Suprapubic skin (tissue), 3 donors: Measurements from ENCODE around the gene MFF.

Experiments used
- EP300 ChIP-seq: sonication (generic); formaldehyde crosslinking; IDR thresholded peaks from one replicate; pipeline ENCODE4 v1.6.1; 2017; ENCODE audit warnings: antibody characterized with exemption
- TF ChIP-seq, protein P1 (sequence below), 2 donors: fragments of 200-600 bp in 1 of 2; fragments of 450-650 bp in 1 of 2; sonication (generic) in 1 of 2; IDR thresholded peaks; one replicate each; pipeline ENCODE4 v1.5.1; 2016 to 2019; ENCODE audit warnings: antibody characterized with exemption in 2 of 2, mild to moderate bottlenecking in 1 of 2, moderate library complexity in 1 of 2

DNA sequence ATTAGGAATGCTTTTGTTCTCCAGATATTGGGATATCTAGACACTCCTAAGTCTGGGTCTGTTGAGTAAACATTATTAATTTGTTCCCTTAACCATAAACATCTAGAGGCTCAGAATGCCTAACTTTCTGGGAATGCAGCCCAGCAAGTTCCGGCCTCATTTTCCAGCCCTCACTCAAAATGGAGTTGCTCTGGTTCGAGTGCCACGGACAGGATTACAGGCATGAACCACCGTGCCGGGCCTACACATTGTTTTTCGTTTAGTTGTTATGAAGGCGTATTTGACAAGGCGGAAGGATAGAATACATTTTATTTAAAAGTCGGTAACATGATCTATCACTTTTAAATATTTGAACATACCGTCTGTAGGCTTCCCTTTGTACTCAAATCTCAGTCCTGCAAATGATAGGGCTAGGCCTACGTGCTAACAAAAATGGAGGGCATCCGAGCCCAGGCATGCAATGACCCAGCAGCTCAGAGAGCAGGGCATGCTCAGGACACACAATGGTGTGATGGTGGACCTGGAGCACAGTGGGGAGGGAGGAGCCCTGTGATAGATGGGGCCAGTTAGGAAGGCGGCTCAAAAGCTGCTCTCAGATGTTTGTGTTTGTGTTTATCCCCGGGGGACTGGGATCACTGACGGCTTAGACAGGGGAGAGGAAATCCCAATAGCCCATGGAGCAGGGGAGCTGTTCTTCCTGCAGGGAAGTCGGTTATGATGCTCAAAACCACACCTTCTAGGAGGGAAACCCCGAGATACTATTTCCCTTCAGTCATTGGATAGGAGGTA, 65.6 kb downstream of the MFF start:
- TF ChIP-seq, protein P1, sequence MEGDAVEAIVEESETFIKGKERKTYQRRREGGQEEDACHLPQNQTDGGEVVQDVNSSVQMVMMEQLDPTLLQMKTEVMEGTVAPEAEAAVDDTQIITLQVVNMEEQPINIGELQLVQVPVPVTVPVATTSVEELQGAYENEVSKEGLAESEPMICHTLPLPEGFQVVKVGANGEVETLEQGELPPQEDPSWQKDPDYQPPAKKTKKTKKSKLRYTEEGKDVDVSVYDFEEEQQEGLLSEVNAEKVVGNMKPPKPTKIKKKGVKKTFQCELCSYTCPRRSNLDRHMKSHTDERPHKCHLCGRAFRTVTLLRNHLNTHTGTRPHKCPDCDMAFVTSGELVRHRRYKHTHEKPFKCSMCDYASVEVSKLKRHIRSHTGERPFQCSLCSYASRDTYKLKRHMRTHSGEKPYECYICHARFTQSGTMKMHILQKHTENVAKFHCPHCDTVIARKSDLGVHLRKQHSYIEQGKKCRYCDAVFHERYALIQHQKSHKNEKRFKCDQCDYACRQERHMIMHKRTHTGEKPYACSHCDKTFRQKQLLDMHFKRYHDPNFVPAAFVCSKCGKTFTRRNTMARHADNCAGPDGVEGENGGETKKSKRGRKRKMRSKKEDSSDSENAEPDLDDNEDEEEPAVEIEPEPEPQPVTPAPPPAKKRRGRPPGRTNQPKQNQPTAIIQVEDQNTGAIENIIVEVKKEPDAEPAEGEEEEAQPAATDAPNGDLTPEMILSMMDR (IDR thresholded peaks at IDR 0.05) = no peak
- TF ChIP-seq EP300 = no peak
